H1 (cell line): Measurements from ENCODE around the gene TNFRSF6B. TPM values are rescaled to one million over a fixed set of nuclear protein-coding genes. Genes with fewer than 3 reads are reported as not detected.

Experiments
- CTCF ChIA-PET: fragments of 300-600 bp; sonication (Branson Sonifier 250); formaldehyde crosslinking; loops from one replicate; lab custom pipeline; 2021; ENCODE audit not compliant: partially characterized antibody; lab: Charles Lee
- POLR2A ChIA-PET: fragments of 300-600 bp; sonication (Branson Sonifier 250); formaldehyde crosslinking; loops from one replicate; lab custom pipeline; 2021; ENCODE audit warnings: inconsistent platforms; ENCODE audit not compliant: partially characterized antibody; lab: Charles Lee
- DNase-seq, 2 experiments: peaks; one replicate each; pipeline versions ENCODE4 v3.0.0 to v3.0.0-alpha.2; 2010 to 2022; ENCODE audit warnings: low spot score in 2 of 2, low read depth in 1 of 2, mixed read lengths in 1 of 2
- FAIRE-seq: peaks from 2 replicates; lab custom pipeline; 2011; peaks lifted over from hg19 to GRCh38; lab: Jason Lieb, UNC
- H2AFZ ChIP-seq: 2 replicates; pipeline ENCODE4 v1.8.1; 2012; ENCODE audit warnings: low read length, inconsistent platforms
- H2AK5ac ChIP-seq: 2 replicates; pipeline ENCODE4 v1.6.1; 2013; ENCODE audit warnings: low read depth, low read length
- H2BK120ac ChIP-seq: replicated peaks from 2 replicates; pipeline ENCODE3; 2013; ENCODE audit warnings: low read depth, low read length, inconsistent platforms
- H2BK12ac ChIP-seq: 2 replicates; pipeline ENCODE4 v1.6.1; 2013; ENCODE audit warnings: low read depth, low read length
- H2BK15ac ChIP-seq: 2 replicates; pipeline ENCODE4 v1.6.1; 2013; ENCODE audit warnings: low read length
- H2BK20ac ChIP-seq: 2 replicates; pipeline ENCODE4 v1.6.1; 2013; ENCODE audit warnings: low read length
- H2BK5ac ChIP-seq: 2 replicates; pipeline ENCODE4 v1.6.1; 2013; ENCODE audit warnings: low read depth, low read length
- H3K14ac ChIP-seq: 2 replicates; pipeline ENCODE4 v1.6.1; 2013; ENCODE audit warnings: inconsistent platforms; ENCODE audit not compliant: insufficient read length
- H3K18ac ChIP-seq: 2 replicates; pipeline ENCODE4 v1.6.1; 2013; ENCODE audit warnings: low read length; ENCODE audit errors: extremely low read depth
- H3K23ac ChIP-seq: 2 replicates; pipeline ENCODE4 v1.6.1; 2013; ENCODE audit warnings: inconsistent platforms; ENCODE audit not compliant: insufficient read length
- H3K23me2 ChIP-seq: 2 replicates; pipeline ENCODE4 v1.6.1; 2013; ENCODE audit warnings: low read depth, low read length
- H3K27ac ChIP-seq: 2 replicates; pipeline ENCODE4 v1.6.1; 2011; ENCODE audit warnings: low read depth, low read length, inconsistent platforms
- H3K27me3 ChIP-seq, 4 experiments: replicated peaks in 1 of 4; 1 replicate in 1 of 4; 2 replicates in 3 of 4; pipeline versions ENCODE4 v1.6.1 to v1.8.1; 2011 to 2013; ENCODE audit warnings: low read length in 3 of 4, mild to moderate bottlenecking in 3 of 4, inconsistent platforms in 2 of 4, mixed read lengths in 2 of 4, moderate library complexity in 1 of 4; ENCODE audit not compliant: control insufficient read depth in 3 of 4, insufficient read depth in 3 of 4; ENCODE audit errors: extremely low read depth in 1 of 4
- H3K36me3 ChIP-seq, 4 experiments: 2 replicates each; pipeline versions ENCODE4 v1.6.1 to v1.8.1; 2011 to 2013; ENCODE audit warnings: mild to moderate bottlenecking in 4 of 4, low read length in 3 of 4, moderate library complexity in 2 of 4, control low read depth in 1 of 4, inconsistent platforms in 1 of 4; ENCODE audit not compliant: insufficient read depth in 4 of 4, control insufficient read depth in 2 of 4
- H3K4ac ChIP-seq: replicated peaks from 2 replicates; pipeline ENCODE3; 2013; ENCODE audit warnings: low read length, low read depth, mixed read lengths, inconsistent platforms; ENCODE audit not compliant: insufficient read length
- H3K4me1 ChIP-seq, 4 experiments: replicated peaks in 1 of 4; 1 replicate in 1 of 4; 2 replicates in 3 of 4; pipeline versions ENCODE4 v1.6.1 to v1.8.1; 2011 to 2013; ENCODE audit warnings: low read length in 3 of 4, inconsistent platforms in 2 of 4, mixed read lengths in 1 of 4; ENCODE audit not compliant: insufficient read depth in 4 of 4, control insufficient read depth in 3 of 4
- H3K4me2 ChIP-seq, 2 experiments: 2 replicates each; pipeline versions ENCODE4 v1.6.1 to v1.8.1; 2011 to 2013; ENCODE audit warnings: low read depth in 2 of 2, low read length in 2 of 2, control low read depth in 1 of 2, inconsistent platforms in 1 of 2, mild to moderate bottlenecking in 1 of 2; ENCODE audit not compliant: insufficient read depth in 1 of 2
- H3K4me3 ChIP-seq, 4 experiments: fragments of 200-600, 300-600 bp in 1 of 4; sonication (generic), shearing (Covaris generic), sonication (Bioruptor Twin) in 1 of 4; 2 replicates each; pipeline versions ENCODE4 v1.5.1 to v1.8.1; 2011 to 2016; ENCODE audit warnings: low read length in 4 of 4, low read depth in 3 of 4, control low read depth in 2 of 4, inconsistent platforms in 2 of 4, mild to moderate bottlenecking in 2 of 4, mixed read lengths in 1 of 4, moderate library complexity in 1 of 4; ENCODE audit not compliant: insufficient read depth in 2 of 4; ENCODE audit errors: extremely low read depth in 1 of 4
- H3K56ac ChIP-seq: replicated peaks from 2 replicates; pipeline ENCODE3; 2013; ENCODE audit warnings: low read depth, mild to moderate bottlenecking, mixed read lengths, low read length, inconsistent platforms; ENCODE audit not compliant: insufficient read length
- H3K79me1 ChIP-seq: 2 replicates; pipeline ENCODE4 v1.6.1; 2013; ENCODE audit warnings: low read depth, low read length, control low read depth
- H3K79me2 ChIP-seq, 2 experiments: 2 replicates each; pipeline versions ENCODE4 v1.6.1 to v1.8.1; 2012 to 2013; ENCODE audit warnings: low read length in 2 of 2, mild to moderate bottlenecking in 2 of 2, inconsistent platforms in 1 of 2; ENCODE audit not compliant: insufficient read depth in 2 of 2, control insufficient read depth in 1 of 2
- H3K9ac ChIP-seq, 4 experiments: replicated peaks in 1 of 4; 1 replicate in 1 of 4; 2 replicates in 3 of 4; pipeline versions ENCODE4 v1.6.1 to v1.8.1; 2011 to 2013; ENCODE audit warnings: low read depth in 3 of 4, low read length in 3 of 4, control low read depth in 2 of 4, mild to moderate bottlenecking in 2 of 4, moderate library complexity in 2 of 4, inconsistent platforms in 1 of 4; ENCODE audit errors: extremely low read depth in 1 of 4
- H3K9me3 ChIP-seq, 2 experiments: 2 replicates each; pipeline versions ENCODE4 v1.6.1 to v1.8.1; 2012 to 2013; ENCODE audit warnings: mild to moderate bottlenecking in 2 of 2, moderate library complexity in 2 of 2, control low read depth in 1 of 2, inconsistent platforms in 1 of 2, low read depth in 1 of 2, low read length in 1 of 2, mixed read lengths in 1 of 2; ENCODE audit not compliant: insufficient read depth in 2 of 2
- H4K20me1 ChIP-seq, 2 experiments: replicated peaks in 1 of 2; 2 replicates each; pipeline versions ENCODE3 to v1.8.1; 2011 to 2013; ENCODE audit warnings: inconsistent platforms in 2 of 2, low read length in 2 of 2, mild to moderate bottlenecking in 1 of 2; ENCODE audit not compliant: insufficient read depth in 2 of 2, control insufficient read depth in 1 of 2
- H4K5ac ChIP-seq: 2 replicates; pipeline ENCODE4 v1.6.1; 2013; ENCODE audit warnings: low read length, low read depth, mixed read lengths, inconsistent platforms; ENCODE audit not compliant: insufficient read length
- H4K8ac ChIP-seq: 2 replicates; pipeline ENCODE4 v1.8.0; 2013; ENCODE audit warnings: mild to moderate bottlenecking, moderate library complexity, low read length, inconsistent platforms; ENCODE audit not compliant: insufficient read depth; ENCODE audit errors: extremely low read depth
- H4K91ac ChIP-seq: replicated peaks from 2 replicates; pipeline ENCODE3; 2013; ENCODE audit warnings: low read length, mixed read lengths, inconsistent platforms; ENCODE audit not compliant: insufficient read length
- ASH2L ChIP-seq: fragments of 200-600, 300-600 bp; sonication (generic); IDR thresholded peaks from one replicate; pipeline ENCODE4 v1.7.1; 2017; ENCODE audit warnings: low read length
- CHD1 ChIP-seq: IDR thresholded peaks from 2 replicates; pipeline ENCODE4 v1.6.1; 2012; ENCODE audit warnings: low read depth, low read length, improper control_type of control experiment
- CHD2 ChIP-seq: IDR thresholded peaks from 2 replicates; pipeline ENCODE4 v1.6.1; 2012; ENCODE audit warnings: low read length, improper control_type of control experiment
- CTBP2 ChIP-seq: IDR thresholded peaks from 2 replicates; pipeline ENCODE4 v1.7.0; 2011; ENCODE audit warnings: borderline replicate concordance, mild to moderate bottlenecking, moderate library complexity, mixed read lengths, low read length; ENCODE audit not compliant: insufficient read depth, insufficient read length
- GTF2F1 ChIP-seq: IDR thresholded peaks from 2 replicates; pipeline ENCODE4 v1.6.1; 2012; ENCODE audit warnings: low read depth, low read length, improper control_type of control experiment, borderline replicate concordance
- KDM4A ChIP-seq: IDR thresholded peaks from one replicate; pipeline ENCODE4 v1.7.1; 2012; ENCODE audit warnings: low read depth, mild to moderate bottlenecking, moderate library complexity, low read length, inconsistent platforms; ENCODE audit not compliant: severe bottlenecking
- RXRA ChIP-seq: IDR thresholded peaks from 2 replicates; pipeline ENCODE4 v1.6.1; 2011; ENCODE audit warnings: low read depth, mild to moderate bottlenecking, low read length, moderate library complexity; ENCODE audit not compliant: insufficient read depth
- SP4 ChIP-seq: IDR thresholded peaks from 2 replicates; pipeline ENCODE4 v1.6.1; 2012; ENCODE audit warnings: low read length, inconsistent platforms
- TEAD4 ChIP-seq: IDR thresholded peaks from 2 replicates; pipeline ENCODE4 v1.6.1; 2012; ENCODE audit warnings: low read depth, low read length, inconsistent platforms, mixed read lengths
- WGBS, 2 experiments: shearing (Covaris generic) in 1 of 2; methylation state at CpG; one replicate each; pipeline versions ENCODE4 v1.1.6 to v1.1.7; 2013 to 2015; ENCODE audit warnings: low lambda C conversion rate in 2 of 2, mixed read lengths in 2 of 2, inconsistent platforms in 1 of 2, low coverage in 1 of 2, missing lambda C conversion rate in 1 of 2; ENCODE audit not compliant: insufficient replicate concordance in 2 of 2, insufficient coverage in 1 of 2, insufficient read length in 1 of 2; ENCODE audit errors: extremely low coverage in 1 of 2, missing lambda C conversion rate in 1 of 2; 5-methylcytosine and 5-hydroxymethylcytosine counted together
- polyA plus RNA-seq, 7 experiments: library from polyadenylated mRNA; depleted of rRNA in 3 of 7; stranded (reverse) in 5 of 7; unstranded in 2 of 7; fragments of >200 nt in 5 of 7; fragments of 200-250 nt in 2 of 7; gene quantifications; 1 replicate in 5 of 7; 2 replicates in 1 of 7; 4 replicates in 1 of 7; pipeline versions ENCODE4 v1.2.1 to v1.2.3, GENCODE V29; 2011 to 2013; ENCODE audit warnings: missing spikeins in 2 of 7, mixed read lengths in 2 of 7
- total RNA-seq: library from RNA; stranded (reverse); fragmentation: NEBNext Ultra II Directional; extraction: Animal tissue kit (Norgen Biotek cat#: 25700); gene quantifications from 2 replicates; pipeline ENCODE4 v1.2.1, GENCODE V29; 2021
- TF ChIP-seq, protein P1 (sequence below): IDR thresholded peaks from 2 replicates; pipeline ENCODE4 v1.6.1; 2011; ENCODE audit warnings: low read depth, mild to moderate bottlenecking, low read length; ENCODE audit not compliant: insufficient read depth

The TNFRSF6B gene
- total and polyA plus RNA-seq, 2 of the 8 experiments (the other 6 are each of a cell fraction or from before 2014, with no cell fraction given) = 3.1 TPM; not detected in 1

DNA sequence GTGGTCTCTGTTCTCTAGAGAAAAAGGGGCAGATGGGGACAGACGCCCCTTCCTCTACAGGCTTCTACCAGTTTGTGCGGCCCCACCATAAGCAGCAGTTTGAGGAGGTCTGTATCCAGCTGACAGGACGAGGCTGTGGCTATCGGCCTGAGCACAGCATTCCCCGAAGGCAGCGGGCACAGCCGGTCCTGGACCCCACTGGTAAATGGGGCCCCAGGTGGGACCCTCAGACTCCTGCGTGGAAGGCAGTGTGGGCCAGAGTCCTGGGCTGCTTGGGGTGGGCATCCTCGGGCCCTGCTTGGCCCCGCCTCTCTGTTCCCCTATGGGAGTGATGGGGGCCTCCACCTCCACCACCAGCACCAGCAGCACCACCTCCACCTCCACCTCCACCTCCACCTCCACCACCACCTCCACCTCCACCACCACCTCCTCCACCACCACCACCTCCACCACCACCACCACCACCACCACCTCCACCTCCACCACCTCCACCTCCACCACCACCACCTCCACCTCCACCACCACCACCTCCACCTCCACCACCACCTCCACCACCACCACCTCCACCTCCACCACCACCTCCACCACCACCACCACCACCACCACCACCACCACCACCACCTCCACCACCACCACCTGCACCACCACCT is 3.2 kb upstream of the TNFRSF6B start:
- H3K27ac ChIP-seq = no peak overlapping the region
- no peak overlapping the region for H3K56ac ChIP-seq
- no peak overlapping the region for H2BK15ac ChIP-seq
- ChIA-PET POLR2A (interaction anchor here (0.5 to 3.5 kb wide), 6 partner anchors 9 to 278 kb away, joined by 3 to 15 read pairs (median 4); no protein-coding TSS in a partner anchor), CTCF (no interaction called here)
- no peak overlapping the region for H2BK5ac ChIP-seq
- no peak overlapping the region for H3K9ac ChIP-seq
- H3K36me3 ChIP-seq = peaks cover 0 to 3% (median 0%) of the 10 kb centered on the region in 4 experiments; a peak in 1 of 8 replicates
- H4K8ac ChIP-seq = no peak overlapping the region; the same call in 1 of the 2 replicates
- H3K4me3 ChIP-seq = no peak overlapping the region
- H2BK120ac ChIP-seq = no peak overlapping the region
- no peak overlapping the region for H3K14ac ChIP-seq
- no peak overlapping the region for H2BK12ac ChIP-seq
- FAIRE-seq (no peak), DNase-seq (no peak)
- H3K4me2 ChIP-seq = no peak overlapping the region
- H3K18ac ChIP-seq = no peak overlapping the region
- H3K23me2 ChIP-seq = peaks cover 8% of the 10 kb centered on the region; the same call in 1 of the 2 replicates
- no peaks in the 10 kb centered on the region for H3K79me1 ChIP-seq
- H2AK5ac ChIP-seq = no peak overlapping the region
- peaks cover 0 to 12% of the 10 kb centered on the region in 2 experiments for H4K20me1 ChIP-seq
- H2BK20ac ChIP-seq = no peak overlapping the region
- no peaks in the 10 kb centered on the region; a peak in 1 of 4 replicates for H3K9me3 ChIP-seq
- no peaks in the 10 kb centered on the region for H3K27me3 ChIP-seq
- WGBS, 2 experiments = 98% methylated on average over 6 of the region's 10 CpGs; no CpG with 5 or more reads in 1 of the 2 experiments
- peaks cover 0 to 12% (median 6%) of the 10 kb centered on the region in 4 experiments; a peak in 4 of 7 replicates for H3K4me1 ChIP-seq
- H3K23ac ChIP-seq = no peak overlapping the region
- H4K5ac ChIP-seq = no peak overlapping the region
- no peak overlapping the region for H3K4ac ChIP-seq
- TF ChIP-seq CHD2 (no peak), SP4 (no peak), CHD1 (no peak), GTF2F1 (no peak), CTBP2 (no peak), TEAD4 (no peak), KDM4A (no peak), ASH2L (no peak), RXRA (no peak)
- TF ChIP-seq, protein P1, sequence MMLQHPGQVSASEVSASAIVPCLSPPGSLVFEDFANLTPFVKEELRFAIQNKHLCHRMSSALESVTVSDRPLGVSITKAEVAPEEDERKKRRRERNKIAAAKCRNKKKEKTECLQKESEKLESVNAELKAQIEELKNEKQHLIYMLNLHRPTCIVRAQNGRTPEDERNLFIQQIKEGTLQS = no peak
- H3K79me2 ChIP-seq = no peaks in the 10 kb centered on the region
- no peak overlapping the region for H2AFZ ChIP-seq
- no peak overlapping the region for H4K91ac ChIP-seq
